G401 (cell line): ENCODE measurements around the gene LHX1. TPM values are rescaled to one million over a fixed set of nuclear protein-coding genes. Genes with fewer than 3 reads are reported as not detected.

Experiments used
- DNase-seq: peaks from one replicate; pipeline ENCODE4 v3.0.0-alpha.2; 2015; ENCODE audit warnings: low spot score
- in situ Hi-C: cut with HindIII; loops from 2 replicates; pipeline ENCODE4 v1.10.0; 2016; ENCODE audit warnings: low sequenced_read_pairs, mixed read lengths
- total RNA-seq: library from RNA; depleted of rRNA; stranded (reverse); fragments of >200 nt; shearing (Covaris generic); gene quantifications from 2 replicates; pipeline ENCODE4 v1.2.3, GENCODE V29; 2014; rRNA removed

The LHX1 gene
- total RNA-seq, result 3.7 and 8.7 TPM in 2 replicates

DNA sequence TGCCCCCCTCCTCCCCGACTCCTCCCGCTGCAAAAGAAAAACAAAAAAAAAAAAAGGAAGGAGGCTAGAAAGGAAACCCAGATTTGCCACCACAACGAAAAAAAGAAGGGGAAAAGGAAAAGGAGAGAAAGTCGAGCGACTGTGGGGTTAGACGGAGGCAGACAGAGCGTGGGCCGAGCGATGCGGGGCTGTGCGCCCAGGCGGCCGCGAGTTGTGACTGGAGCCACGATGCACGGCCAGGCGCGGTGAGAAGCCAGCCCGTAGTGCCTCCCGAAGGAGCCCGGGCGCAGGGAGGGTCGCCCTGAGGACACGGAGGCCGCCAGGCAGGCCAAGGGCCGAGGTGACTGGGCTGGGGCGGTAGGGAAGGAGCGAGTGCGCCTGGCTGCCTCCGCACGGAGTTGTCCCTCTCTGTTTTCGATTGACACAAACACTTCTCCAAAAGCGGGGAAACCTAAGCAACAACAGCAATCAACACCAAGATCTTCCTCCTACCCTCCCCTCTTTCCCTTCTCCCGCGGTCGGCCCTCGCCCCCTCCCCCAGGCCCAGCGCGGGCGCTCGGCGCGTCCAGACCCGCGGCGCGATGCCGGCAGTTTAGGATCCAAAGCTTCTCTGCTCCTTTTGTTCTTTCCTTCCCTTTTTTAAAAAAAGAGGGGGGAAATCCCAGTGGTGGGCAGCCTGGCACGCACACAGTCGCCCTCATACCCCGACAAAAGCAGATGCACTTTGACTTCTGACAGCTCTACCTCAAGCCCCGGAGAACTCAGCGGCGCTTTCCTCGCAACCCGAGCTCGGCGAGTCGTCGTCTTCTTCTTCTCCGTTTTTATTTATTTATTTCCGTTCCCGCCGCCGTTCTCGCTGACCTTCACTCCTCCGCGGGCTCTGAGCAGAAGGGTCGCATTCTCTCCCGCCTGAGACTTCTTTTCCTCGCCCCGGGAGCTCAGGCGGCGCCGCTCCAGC lies at the start of gene LHX1:
Gene LHX1 (plus strand): TSS at position 475 of the 958 bp plus-strand sequence. CDS start 723 bp downstream, outside the sequence.
- in situ Hi-C loops, result loop anchor here (25.0 kb wide), 1 partner anchor 100 kb away; no protein-coding TSS in a partner anchor
- DNase-seq, result peak; percentile 38

DNA sequence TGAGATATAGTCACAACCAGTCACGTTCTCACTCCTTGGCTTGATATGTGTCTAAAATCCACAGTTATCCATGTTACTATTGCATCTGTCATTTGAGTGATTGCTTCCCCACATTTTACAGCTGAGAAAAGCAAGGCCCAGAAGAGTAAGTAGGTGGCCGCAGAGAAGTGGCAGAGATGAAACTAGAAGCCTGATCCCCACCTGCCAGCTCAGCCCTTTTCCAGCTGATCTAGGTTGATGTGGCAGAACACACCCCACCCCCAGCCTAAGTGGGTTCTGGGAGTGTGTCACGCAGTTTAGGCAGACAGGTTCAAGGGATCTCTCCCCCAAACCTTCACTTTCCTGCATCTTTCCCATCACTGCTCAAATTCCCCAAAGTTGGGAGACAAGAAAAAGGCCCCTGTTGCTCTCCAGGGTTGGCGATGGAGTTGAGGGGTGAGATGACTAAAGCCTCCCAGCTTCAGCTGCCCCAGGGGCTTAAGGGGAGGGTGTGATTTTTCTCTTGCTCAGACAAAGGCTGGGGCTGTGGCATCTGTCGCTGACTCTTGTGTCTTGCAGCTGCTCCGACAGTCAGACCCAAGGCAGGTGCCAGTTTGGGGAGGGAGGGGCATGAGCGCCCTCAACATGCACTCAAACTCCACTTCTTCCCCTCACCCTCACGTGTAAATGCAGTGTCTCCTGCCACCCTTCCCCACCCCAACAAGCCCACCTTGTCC lies 48.9 kb upstream of the LHX1 start:
- DNase-seq, result no peak
- in situ Hi-C loops, result no loop called here

GRCh38 chr17:36889770-36890349 lies 47.4 kb upstream of the LHX1 start:
- DNase-seq, result no peak
- in situ Hi-C loops, result no loop called here

GRCh38 chr17:36890398-36891168 lies 46.7 kb upstream of the LHX1 start:
- DNase-seq, result no peak
- in situ Hi-C loops, result no loop called here

GRCh38 chr17:36892112-36892838 lies 45.0 kb upstream of the LHX1 start:
- in situ Hi-C loops, result no loop called here
- peak; percentile 80 for DNase-seq

GRCh38 chr17:36894177-36894576 lies 43.1 kb upstream of the LHX1 start:
- in situ Hi-C loops, result no loop called here
- DNase-seq, result no peak

GRCh38 chr17:36894925-36895324 lies 42.4 kb upstream of the LHX1 start:
- no peak for DNase-seq
- in situ Hi-C loops, result no loop called here

DNA sequence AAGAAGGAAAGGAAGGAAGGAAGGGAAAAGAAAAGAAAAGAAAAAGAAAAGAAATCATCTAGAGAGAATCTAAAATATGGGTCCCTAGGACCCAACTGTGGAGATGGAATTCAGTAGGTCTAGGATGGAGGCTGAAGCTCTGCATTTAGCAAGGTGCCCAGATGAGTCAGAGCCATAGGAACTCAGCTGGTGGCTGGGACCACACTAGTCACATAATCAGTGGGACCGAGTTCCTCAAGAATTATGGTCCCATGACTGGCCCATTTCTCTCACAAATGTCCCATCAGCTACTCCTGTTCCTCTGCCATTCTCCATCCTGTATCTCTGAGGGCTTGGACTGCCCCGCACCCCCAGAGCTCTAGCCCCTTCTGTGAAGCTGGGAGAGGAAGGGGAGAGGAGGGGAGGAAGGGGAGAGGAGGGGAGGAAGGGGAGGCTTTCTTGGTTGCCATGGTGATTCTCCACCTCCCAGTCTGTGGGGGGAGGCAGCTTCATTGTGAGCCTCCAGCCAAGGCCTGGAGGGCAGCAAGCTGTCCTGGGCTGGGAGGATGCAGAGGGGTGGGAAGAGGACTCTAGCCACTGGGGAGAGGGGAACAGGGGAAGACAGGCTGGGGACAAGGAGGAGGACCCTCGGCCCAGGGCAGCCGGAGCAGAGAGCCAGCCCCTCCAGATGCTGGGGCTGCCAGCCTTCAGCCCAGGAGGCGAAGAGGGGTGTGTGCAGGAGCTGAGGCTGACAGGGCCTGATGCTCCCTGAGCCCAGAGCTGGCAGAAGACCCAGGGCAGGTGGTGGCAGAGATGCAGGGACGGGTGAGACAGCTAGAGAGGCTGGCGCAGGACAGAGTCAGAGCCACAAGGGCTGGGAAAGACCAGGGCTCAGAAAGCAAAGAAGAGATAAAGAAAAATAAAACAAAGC lies 37.8 kb upstream of the LHX1 start:
- DNase-seq, result peak; percentile 95
- in situ Hi-C loops, result no loop called here

DNA sequence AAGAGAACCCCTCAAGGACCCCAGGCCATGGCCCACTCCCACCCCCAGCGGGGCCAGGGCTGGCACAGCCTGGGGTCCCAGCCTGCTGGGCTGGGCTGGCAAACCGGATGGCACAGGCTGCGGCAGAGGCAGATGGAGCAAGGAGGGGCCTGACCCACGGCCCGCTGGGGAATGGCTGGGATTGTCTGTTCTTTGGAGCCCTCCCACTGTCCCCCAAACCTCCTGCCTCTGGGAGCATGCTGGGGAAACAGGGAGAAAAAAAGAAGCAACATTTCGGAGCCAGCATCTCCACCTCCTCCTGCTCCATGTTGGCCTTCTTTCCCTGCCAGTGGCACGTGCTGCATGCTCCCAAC lies 37.1 kb upstream of the LHX1 start:
- in situ Hi-C loops, result no loop called here
- DNase-seq, result peak; percentile 94

- in situ Hi-C loops, result no loop called here
Measured at GRCh38 chr17:36901506-36901905, 35.8 kb upstream of the LHX1 start.

GRCh38 chr17:36907407-36907806 lies 29.9 kb upstream of the LHX1 start:
- in situ Hi-C loops, result no loop called here
- no peak for DNase-seq

More at GRCh38 chr17:36901506-36901905, 35.8 kb upstream of the LHX1 start:
- DNase-seq, result no peak

DNA sequence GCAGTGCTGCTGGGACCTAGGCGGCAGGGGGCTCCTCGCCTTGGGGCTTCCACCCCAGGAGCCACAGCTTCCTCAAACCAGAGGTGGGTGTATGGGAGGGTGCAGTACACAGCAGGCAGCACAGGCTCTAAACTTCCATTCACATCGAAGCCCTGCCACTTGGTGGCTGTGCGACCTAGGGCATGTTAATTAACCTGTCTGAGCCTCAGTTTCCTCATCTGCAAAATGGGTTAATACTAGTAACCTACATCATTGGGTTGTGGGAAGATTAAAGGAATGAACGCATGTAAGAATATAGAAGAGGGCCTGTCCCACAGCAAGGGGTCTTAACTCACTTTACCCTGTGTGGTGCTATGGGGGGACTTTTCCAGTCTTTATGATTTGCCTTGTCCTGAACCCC lies 26.8 kb upstream of the LHX1 start:
- DNase-seq, result no peak
- in situ Hi-C loops, result no loop called here

- DNase-seq, result no peak
- in situ Hi-C loops, result no loop called here
Measured at GRCh38 chr17:36911001-36911400, 26.3 kb upstream of the LHX1 start.

DNA sequence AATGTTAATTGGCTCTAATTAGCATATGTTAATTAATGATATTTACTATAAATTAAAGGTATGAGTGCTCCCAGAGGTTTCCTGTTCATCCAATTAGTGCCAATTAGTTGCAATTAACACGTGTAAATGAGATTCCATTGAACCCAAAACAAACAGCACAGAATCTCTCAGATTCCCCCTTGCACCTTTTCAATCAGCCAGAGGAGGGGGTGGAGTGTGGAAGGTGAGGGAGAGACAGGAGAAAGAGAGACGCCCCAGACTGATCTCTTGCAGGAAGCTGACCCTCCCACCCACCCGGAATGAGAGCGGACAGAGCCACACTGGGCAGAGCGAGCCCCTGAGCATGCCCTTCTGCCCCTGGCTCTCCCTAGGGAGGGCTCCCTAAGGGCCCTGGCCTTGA lies 24.1 kb upstream of the LHX1 start:
- in situ Hi-C loops, result no loop called here
- DNase-seq, result no peak

GRCh38 chr17:36918211-36918691 lies 19.0 kb upstream of the LHX1 start:
- DNase-seq, result no peak

DNA sequence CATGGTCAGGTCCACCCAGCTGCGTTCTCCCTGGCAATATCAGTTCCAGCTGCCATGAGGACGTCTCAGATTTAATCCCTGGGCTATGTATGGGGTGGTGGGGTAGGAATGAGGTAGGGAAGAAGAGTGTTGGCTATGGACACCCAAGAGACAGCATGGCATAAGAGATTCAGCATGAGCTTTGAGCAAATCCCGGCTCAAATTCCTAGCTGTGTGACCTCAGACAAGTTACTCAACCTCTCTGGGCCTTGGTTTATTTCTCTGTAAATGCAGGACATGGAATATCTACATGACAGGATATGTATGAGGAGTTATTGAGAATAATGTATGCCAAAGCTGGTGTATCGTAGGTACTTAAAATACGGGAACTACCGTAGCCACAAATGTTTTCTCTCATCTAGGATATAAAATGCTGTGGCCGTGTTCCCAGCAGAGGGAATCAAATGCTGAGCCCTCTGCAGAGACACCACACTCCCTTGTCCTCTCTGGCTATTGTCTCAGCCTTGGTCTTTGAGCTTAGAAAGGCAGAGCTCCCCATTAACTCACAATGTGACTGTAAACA lies 17.8 kb upstream of the LHX1 start:
- in situ Hi-C loops, result no loop called here
- no peak for DNase-seq

More at GRCh38 chr17:36918211-36918691, 19.0 kb upstream of the LHX1 start:
- in situ Hi-C loops, result no loop called here
